ENCODE results near the gene HORMAD1.
A peak's percentile ranks its signal among the peaks of the same experiment; 100 is the strongest.
"Not testable (repeated sequence)": the region's sequence is repeated elsewhere in the genome, so short reads cannot be mapped to it uniquely, and the experiment has no call there.

Gene HORMAD1, protein sequence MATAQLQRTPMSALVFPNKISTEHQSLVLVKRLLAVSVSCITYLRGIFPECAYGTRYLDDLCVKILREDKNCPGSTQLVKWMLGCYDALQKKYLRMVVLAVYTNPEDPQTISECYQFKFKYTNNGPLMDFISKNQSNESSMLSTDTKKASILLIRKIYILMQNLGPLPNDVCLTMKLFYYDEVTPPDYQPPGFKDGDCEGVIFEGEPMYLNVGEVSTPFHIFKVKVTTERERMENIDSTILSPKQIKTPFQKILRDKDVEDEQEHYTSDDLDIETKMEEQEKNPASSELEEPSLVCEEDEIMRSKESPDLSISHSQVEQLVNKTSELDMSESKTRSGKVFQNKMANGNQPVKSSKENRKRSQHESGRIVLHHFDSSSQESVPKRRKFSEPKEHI

DNA sequence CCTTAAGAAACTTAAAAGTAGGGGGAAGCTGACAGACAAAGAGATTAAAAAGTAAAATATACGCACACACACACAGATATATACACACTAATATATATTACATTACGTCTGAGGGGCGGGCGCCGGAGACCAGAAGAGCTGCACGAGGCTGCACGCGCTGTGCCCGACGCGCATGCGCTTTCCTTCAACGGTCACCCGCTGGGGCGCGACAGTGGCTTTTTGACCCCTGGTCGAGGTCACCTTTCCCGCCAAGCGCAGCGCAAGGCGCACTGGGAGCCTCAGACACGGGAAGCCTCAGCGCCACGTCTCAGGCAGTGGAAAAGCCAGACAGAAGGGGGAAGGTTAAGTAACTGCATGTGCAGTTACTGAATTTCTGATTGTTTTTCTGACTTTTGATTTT, at the start of gene HORMAD1:
TSS of gene HORMAD1 (minus strand) at position 193 of the 400 bp plus-strand sequence. CDS start 1,390 bp downstream, outside the sequence.
- DNase-seq (ENCODE audit: low spot score), result no peak
- H3K4me1 ChIP-seq (ENCODE audit: insufficient read depth, poor library complexity, severe bottlenecking), result no peaks in the 10 kb centered on the region
- H3K9me3 ChIP-seq (ENCODE audit: severe bottlenecking), result no peaks in the 10 kb centered on the region
- no peak within 1 kb of the TSS for H3K27ac ChIP-seq (ENCODE audit: poor library complexity, severe bottlenecking)
- H3K36me3 ChIP-seq (ENCODE audit: low read depth), result no peaks in the 10 kb centered on the region
- H3K27me3 ChIP-seq (ENCODE audit: insufficient read depth, poor library complexity, severe bottlenecking), result no peaks in the 10 kb centered on the region
- TF ChIP-seq, protein P1, sequence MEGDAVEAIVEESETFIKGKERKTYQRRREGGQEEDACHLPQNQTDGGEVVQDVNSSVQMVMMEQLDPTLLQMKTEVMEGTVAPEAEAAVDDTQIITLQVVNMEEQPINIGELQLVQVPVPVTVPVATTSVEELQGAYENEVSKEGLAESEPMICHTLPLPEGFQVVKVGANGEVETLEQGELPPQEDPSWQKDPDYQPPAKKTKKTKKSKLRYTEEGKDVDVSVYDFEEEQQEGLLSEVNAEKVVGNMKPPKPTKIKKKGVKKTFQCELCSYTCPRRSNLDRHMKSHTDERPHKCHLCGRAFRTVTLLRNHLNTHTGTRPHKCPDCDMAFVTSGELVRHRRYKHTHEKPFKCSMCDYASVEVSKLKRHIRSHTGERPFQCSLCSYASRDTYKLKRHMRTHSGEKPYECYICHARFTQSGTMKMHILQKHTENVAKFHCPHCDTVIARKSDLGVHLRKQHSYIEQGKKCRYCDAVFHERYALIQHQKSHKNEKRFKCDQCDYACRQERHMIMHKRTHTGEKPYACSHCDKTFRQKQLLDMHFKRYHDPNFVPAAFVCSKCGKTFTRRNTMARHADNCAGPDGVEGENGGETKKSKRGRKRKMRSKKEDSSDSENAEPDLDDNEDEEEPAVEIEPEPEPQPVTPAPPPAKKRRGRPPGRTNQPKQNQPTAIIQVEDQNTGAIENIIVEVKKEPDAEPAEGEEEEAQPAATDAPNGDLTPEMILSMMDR (IDR thresholded peaks at IDR 0.05; ENCODE audit: poor library complexity, severe bottlenecking), result no peak
- H3K4me3 ChIP-seq (ENCODE audit: severe bottlenecking), result no peak within 1 kb of the TSS
- no peak for ATAC-seq (ENCODE audit: low read depth)

DNA sequence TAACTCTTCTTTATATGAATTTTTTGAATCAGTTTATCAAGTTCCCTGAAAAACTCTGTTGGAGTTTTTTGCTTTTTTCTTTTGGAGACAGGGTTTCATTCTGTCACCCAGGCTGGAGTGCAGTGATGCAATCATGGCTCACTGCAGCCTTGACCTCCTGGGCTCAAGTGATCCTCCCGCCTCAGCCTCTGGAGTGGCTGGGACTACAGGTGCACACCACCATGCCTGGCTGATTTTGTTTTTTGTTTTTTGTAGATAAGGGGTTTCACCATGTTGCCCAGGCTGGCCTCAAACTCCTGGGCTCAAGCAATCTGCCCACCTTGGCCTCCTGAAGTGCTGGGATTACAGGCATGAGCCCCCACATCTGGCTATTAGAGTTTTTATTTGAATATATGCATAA, 47.0 kb upstream of the HORMAD1 start:
- not testable (repeated sequence) for H3K9me3 ChIP-seq (ENCODE audit: severe bottlenecking); ATAC-seq (ENCODE audit: low read depth); DNase-seq (ENCODE audit: low spot score); H3K36me3 ChIP-seq (ENCODE audit: low read depth); H3K4me3 ChIP-seq (ENCODE audit: severe bottlenecking); H3K27me3 ChIP-seq (ENCODE audit: insufficient read depth, poor library complexity, severe bottlenecking); H3K27ac ChIP-seq (ENCODE audit: poor library complexity, severe bottlenecking)
- peaks cover 15% of the 10 kb centered on the region for H3K4me1 ChIP-seq (ENCODE audit: insufficient read depth, poor library complexity, severe bottlenecking)

DNA sequence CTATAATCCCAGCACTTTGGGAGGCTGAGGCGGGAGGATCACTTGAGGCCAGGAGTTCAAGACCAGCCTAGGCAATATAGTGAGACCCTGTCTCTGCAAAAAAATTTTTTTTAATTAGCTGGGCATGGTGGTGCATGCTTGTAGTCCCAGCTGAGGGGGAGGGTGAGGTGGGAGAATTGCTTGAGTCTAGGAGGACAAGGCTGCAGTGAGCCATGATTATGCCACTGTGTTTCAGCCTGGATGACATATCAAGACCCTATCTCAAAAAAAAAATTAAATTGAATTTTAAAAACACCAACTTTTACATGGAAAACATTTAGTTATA, 45.2 kb upstream of the HORMAD1 start:
- not testable (repeated sequence) for DNase-seq (ENCODE audit: low spot score); H3K4me3 ChIP-seq (ENCODE audit: severe bottlenecking); ATAC-seq (ENCODE audit: low read depth); H3K27me3 ChIP-seq (ENCODE audit: insufficient read depth, poor library complexity, severe bottlenecking); H3K9me3 ChIP-seq (ENCODE audit: severe bottlenecking); H3K36me3 ChIP-seq (ENCODE audit: low read depth); H3K27ac ChIP-seq (ENCODE audit: poor library complexity, severe bottlenecking)
- H3K4me1 ChIP-seq (ENCODE audit: insufficient read depth, poor library complexity, severe bottlenecking), result peaks cover 15% of the 10 kb centered on the region

DNA sequence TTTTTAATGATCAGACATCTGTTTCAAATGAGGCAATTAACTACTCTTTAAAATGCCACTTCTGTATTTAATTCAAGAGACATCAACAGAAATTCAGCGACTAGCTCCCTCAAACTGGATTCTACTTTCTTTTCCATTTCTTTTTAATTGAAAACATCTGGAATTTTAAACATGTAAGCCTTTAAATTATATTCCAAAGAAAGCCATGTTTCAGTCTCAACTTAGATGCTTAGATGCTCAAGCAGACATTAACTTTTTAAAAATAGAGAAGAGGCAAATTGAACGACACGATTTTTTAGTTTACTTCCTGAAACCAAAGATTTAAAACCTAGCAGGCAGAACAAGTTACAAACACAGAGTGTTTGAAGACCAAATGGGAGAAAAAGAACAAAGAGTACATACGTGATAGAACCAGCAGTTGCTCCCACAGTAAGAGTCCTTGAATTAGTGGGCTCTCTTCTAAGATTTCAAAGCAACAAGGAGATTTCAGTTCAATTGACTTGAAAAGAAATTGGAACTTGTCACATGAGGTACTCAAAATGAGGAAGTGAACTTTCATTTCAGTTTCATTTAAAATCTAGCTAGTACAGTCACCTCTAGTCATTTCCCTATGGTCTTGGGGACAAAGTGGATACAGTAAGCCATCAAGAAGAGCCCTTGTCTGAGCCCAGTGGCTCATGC, 44.7 kb upstream of the HORMAD1 start, which contains the start of gene CTSS:
TSS of gene CTSS (minus strand) at position 483 of the 681 bp plus-strand sequence. CDS start 1,015 bp downstream, outside the sequence.
- no peak within 1 kb of the TSS for H3K4me3 ChIP-seq (ENCODE audit: severe bottlenecking)
- TF ChIP-seq, protein P1 (IDR thresholded peaks at IDR 0.05; ENCODE audit: poor library complexity, severe bottlenecking), result no peak
- no peaks in the 10 kb centered on the region for H3K36me3 ChIP-seq (ENCODE audit: low read depth)
- no peak for DNase-seq (ENCODE audit: low spot score)
- H3K9me3 ChIP-seq (ENCODE audit: severe bottlenecking), result no peaks in the 10 kb centered on the region
- peaks cover 15% of the 10 kb centered on the region for H3K4me1 ChIP-seq (ENCODE audit: insufficient read depth, poor library complexity, severe bottlenecking)
- H3K27ac ChIP-seq (ENCODE audit: poor library complexity, severe bottlenecking), result peak within 1 kb of the TSS; percentile 48
- H3K27me3 ChIP-seq (ENCODE audit: insufficient read depth, poor library complexity, severe bottlenecking), result no peaks in the 10 kb centered on the region
- no peak for ATAC-seq (ENCODE audit: low read depth)

DNA sequence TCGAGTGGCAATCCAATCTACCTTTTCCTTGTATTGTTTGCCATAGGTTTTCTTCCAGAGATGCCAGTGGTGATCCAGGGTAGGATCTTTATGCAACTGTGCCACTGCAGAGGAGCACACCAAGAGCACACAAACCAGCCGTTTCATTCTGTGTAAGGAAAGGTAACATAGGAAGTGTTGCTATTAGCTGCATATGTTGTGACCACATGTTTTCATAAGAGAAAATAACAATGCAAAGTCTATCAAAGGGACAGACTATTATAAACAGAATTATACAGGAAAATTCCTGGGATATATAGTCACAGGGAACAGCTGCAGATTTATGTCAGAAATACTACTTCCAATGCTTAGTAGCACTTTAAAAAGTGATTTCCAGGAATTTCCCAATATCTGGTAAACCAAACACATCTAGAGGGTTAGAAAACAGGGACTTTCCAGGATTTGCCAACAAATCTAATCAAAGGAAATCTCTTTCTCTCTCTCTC, 44.0 kb upstream of the HORMAD1 start:
- H3K27me3 ChIP-seq (ENCODE audit: insufficient read depth, poor library complexity, severe bottlenecking), result no peaks in the 10 kb centered on the region
- H3K27ac ChIP-seq (ENCODE audit: poor library complexity, severe bottlenecking), result peak overlapping the region; percentile 48
- DNase-seq (ENCODE audit: low spot score) (no peak), ATAC-seq (ENCODE audit: low read depth) (peak; percentile 87)
- TF ChIP-seq, protein P1 (IDR thresholded peaks at IDR 0.05; ENCODE audit: poor library complexity, severe bottlenecking), result no peak
- peaks cover 15% of the 10 kb centered on the region for H3K4me1 ChIP-seq (ENCODE audit: insufficient read depth, poor library complexity, severe bottlenecking)
- no peaks in the 10 kb centered on the region for H3K36me3 ChIP-seq (ENCODE audit: low read depth)
- H3K4me3 ChIP-seq (ENCODE audit: severe bottlenecking), result no peak overlapping the region
- H3K9me3 ChIP-seq (ENCODE audit: severe bottlenecking), result no peaks in the 10 kb centered on the region

Data from RWPE2 (cell line).